H9 (cell line): ENCODE data around the gene MRPL37. TPM values are rescaled to one million over a fixed set of nuclear protein-coding genes. Genes with fewer than 3 reads are reported as not detected.
"Not testable (repeated sequence)": the region's sequence is repeated elsewhere in the genome, so short reads cannot be mapped to it uniquely, and the experiment has no call there.

ENCODE experiments used
- DNase-seq: peaks from one replicate; pipeline ENCODE4 v3.0.0-alpha.2; 2017
- H2AFZ ChIP-seq: one replicate; pipeline ENCODE4 v1.6.1; 2013; ENCODE audit warnings: mild to moderate bottlenecking, low read length, control low read depth, moderate library complexity
- H2AK5ac ChIP-seq: 2 replicates; pipeline ENCODE4 v1.6.1; 2013; ENCODE audit warnings: low read length, control low read depth, mixed read lengths; ENCODE audit not compliant: insufficient read length
- H2BK120ac ChIP-seq: one replicate; pipeline ENCODE4 v1.6.1; 2013; ENCODE audit warnings: low read depth, mild to moderate bottlenecking, low read length, control low read depth, inconsistent platforms; ENCODE audit not compliant: poor library complexity, severe bottlenecking
- H2BK12ac ChIP-seq: 2 replicates; pipeline ENCODE4 v1.6.1; 2013; ENCODE audit warnings: low read length, control low read depth, mixed read lengths, low read depth; ENCODE audit not compliant: insufficient read length
- H2BK15ac ChIP-seq: 2 replicates; pipeline ENCODE4 v1.6.1; 2013; ENCODE audit warnings: low read depth, low read length, control low read depth
- H2BK20ac ChIP-seq: one replicate; pipeline ENCODE4 v1.6.1; 2013; ENCODE audit warnings: low read depth, mild to moderate bottlenecking, low read length, control low read depth, inconsistent platforms; ENCODE audit not compliant: poor library complexity, severe bottlenecking
- H2BK5ac ChIP-seq: 2 replicates; pipeline ENCODE4 v1.6.1; 2013; ENCODE audit warnings: low read length, control low read depth, mixed read lengths; ENCODE audit not compliant: insufficient read length
- H3K14ac ChIP-seq: 2 replicates; pipeline ENCODE4 v1.6.1; 2013; ENCODE audit warnings: low read length, control low read depth; ENCODE audit not compliant: insufficient read depth
- H3K18ac ChIP-seq: 2 replicates; pipeline ENCODE4 v1.6.1; 2013; ENCODE audit warnings: low read depth, mild to moderate bottlenecking, mixed read lengths, low read length, control low read depth; ENCODE audit not compliant: insufficient read length
- H3K23ac ChIP-seq: 2 replicates; pipeline ENCODE4 v1.6.1; 2013; ENCODE audit warnings: low read length, control low read depth, mixed read lengths, low read depth; ENCODE audit not compliant: insufficient read length
- H3K23me2 ChIP-seq: 2 replicates; pipeline ENCODE4 v1.6.1; 2013; ENCODE audit warnings: low read depth, mild to moderate bottlenecking, mixed read lengths, low read length, control low read depth; ENCODE audit not compliant: insufficient read length, poor library complexity, severe bottlenecking
- H3K27ac ChIP-seq: 2 replicates; pipeline ENCODE4 v1.5.1; 2013; ENCODE audit warnings: low read length, control low read depth, mixed read lengths, low read depth; ENCODE audit not compliant: insufficient read length
- H3K27me3 ChIP-seq: 2 replicates; pipeline ENCODE4 v1.6.1; 2013; ENCODE audit warnings: low read length, control low read depth, inconsistent platforms; ENCODE audit not compliant: insufficient read depth
- H3K4ac ChIP-seq: 2 replicates; pipeline ENCODE4 v1.6.1; 2013; ENCODE audit warnings: low read depth, mild to moderate bottlenecking, control low read depth, inconsistent platforms, low read length, moderate library complexity
- H3K4me1 ChIP-seq: 2 replicates; pipeline ENCODE4 v1.6.1; 2013; ENCODE audit warnings: low read length, control low read depth, inconsistent platforms; ENCODE audit not compliant: insufficient read depth
- H3K4me2 ChIP-seq: 2 replicates; pipeline ENCODE4 v1.6.1; 2013; ENCODE audit warnings: low read length, control low read depth, mixed read lengths; ENCODE audit not compliant: insufficient read length, insufficient read depth
- H3K56ac ChIP-seq: 2 replicates; pipeline ENCODE4 v1.6.1; 2013; ENCODE audit warnings: low read depth, mild to moderate bottlenecking, mixed read lengths, low read length, control low read depth; ENCODE audit not compliant: insufficient read length
- H3K79me1 ChIP-seq: 2 replicates; pipeline ENCODE4 v1.6.1; 2013; ENCODE audit warnings: low read depth, mild to moderate bottlenecking, moderate library complexity, low read length, control low read depth, inconsistent platforms; ENCODE audit not compliant: insufficient read depth, poor library complexity, severe bottlenecking
- H3K79me2 ChIP-seq: 2 replicates; pipeline ENCODE4 v1.6.1; 2013; ENCODE audit warnings: low read length, control low read depth, inconsistent platforms; ENCODE audit not compliant: insufficient read depth
- H3K9ac ChIP-seq: 2 replicates; pipeline ENCODE4 v1.6.1; 2013; ENCODE audit warnings: low read length, control low read depth, mixed read lengths; ENCODE audit not compliant: insufficient read length; ENCODE audit errors: extremely low read depth
- H3K9me3 ChIP-seq: one replicate; pipeline ENCODE4 v1.6.1; 2013; ENCODE audit warnings: low read depth, low read length, inconsistent platforms; ENCODE audit not compliant: control insufficient read depth
- H3T11ph ChIP-seq: one replicate; pipeline ENCODE4 v1.6.1; 2013; ENCODE audit warnings: mild to moderate bottlenecking, low read length, control low read depth, inconsistent platforms
- H4K20me1 ChIP-seq: one replicate; pipeline ENCODE4 v1.6.1; 2013; ENCODE audit not compliant: control insufficient read depth, insufficient read length, insufficient read depth
- H4K5ac ChIP-seq: 2 replicates; pipeline ENCODE4 v1.6.1; 2013; ENCODE audit warnings: low read depth, mild to moderate bottlenecking, mixed read lengths, low read length, control low read depth; ENCODE audit not compliant: insufficient read length
- H4K8ac ChIP-seq: replicated peaks from 2 replicates; pipeline ENCODE4 v1.6.1; 2013; ENCODE audit warnings: low read length, control low read depth, mixed read lengths, low read depth; ENCODE audit not compliant: insufficient read length
- H4K91ac ChIP-seq: 2 replicates; pipeline ENCODE4 v1.6.1; 2013; ENCODE audit warnings: low read depth, mild to moderate bottlenecking, moderate library complexity, mixed read lengths, low read length, control low read depth; ENCODE audit not compliant: insufficient read length
- H3K27ac Mint-ChIP-seq, 3 experiments: 2 replicates in 2 of 3; 3 replicates in 1 of 3; pipeline ENCODE4 v1.8.0; 2020 to 2021; ENCODE audit warnings: mixed read lengths in 3 of 3, mild to moderate bottlenecking in 1 of 3, moderate library complexity in 1 of 3
- H3K27me3 Mint-ChIP-seq: 2 replicates; pipeline ENCODE4 v1.8.0; 2021; ENCODE audit warnings: low read depth, mild to moderate bottlenecking, moderate library complexity, mixed read lengths
- H3K36me3 Mint-ChIP-seq, 3 experiments: 2 replicates in 2 of 3; 3 replicates in 1 of 3; pipeline ENCODE4 v1.8.0; 2020 to 2021; ENCODE audit warnings: low read depth in 3 of 3, mixed read lengths in 3 of 3; ENCODE audit not compliant: insufficient read depth in 1 of 3
- H3K4me1 Mint-ChIP-seq, 2 experiments: 2 replicates each; pipeline ENCODE4 v1.8.0; 2020; ENCODE audit warnings: mixed read lengths in 2 of 2
- H3K4me3 Mint-ChIP-seq, 2 experiments: 2 replicates in 1 of 2; 3 replicates in 1 of 2; pipeline ENCODE4 v1.8.0; 2020 to 2021; ENCODE audit warnings: mild to moderate bottlenecking in 2 of 2, mixed read lengths in 2 of 2, moderate library complexity in 1 of 2
- H3K9me3 Mint-ChIP-seq, 2 experiments: 2 replicates in 1 of 2; 3 replicates in 1 of 2; pipeline ENCODE4 v1.8.0; 2020; ENCODE audit warnings: mild to moderate bottlenecking in 2 of 2, mixed read lengths in 2 of 2, moderate library complexity in 1 of 2
- CTCF ChIP-seq: fragments of 200-600 bp; sonication (generic); conservative IDR thresholded peaks from 3 replicates; pipeline ENCODE4 v1.8.0; 2021; ENCODE audit warnings: antibody characterized with exemption, mild to moderate bottlenecking
- WGBS: extraction: QIAGEN DNeasy Blood & Tissue Kit; methylation state at CpG from one replicate; pipeline ENCODE4 v1.1.7; 2013; ENCODE audit warnings: missing lambda C conversion rate, low lambda C conversion rate, mixed read lengths; ENCODE audit not compliant: insufficient read length; ENCODE audit errors: extremely low coverage; 5-methylcytosine and 5-hydroxymethylcytosine counted together
- total RNA-seq: library from RNA; stranded (reverse); gene quantifications from 2 replicates; pipeline ENCODE4 v1.2.1, GENCODE V29; 2021

The MRPL37 gene
- total RNA-seq, 1 experiment from 2014 or later = 123 TPM

GRCh38 chr1:54230507-54231339 lies 30.8 kb downstream of the MRPL37 start:
- H3K23ac ChIP-seq = no peak overlapping the region
- no peak overlapping the region for H2BK12ac ChIP-seq

GRCh38 chr1:54233196-54233595 lies 33.2 kb downstream of the MRPL37 start:
- not testable (repeated sequence) for H3K79me2 ChIP-seq, H3K4me3 Mint-ChIP-seq

More at GRCh38 chr1:54230507-54231339, 30.8 kb downstream of the MRPL37 start:
- Mint-ChIP-seq H3K9me3 (peaks cover 5 to 6% of the 10 kb centered on the region in 2 experiments; a peak in 4 of 5 replicates), H3K27me3 (no peaks in the 10 kb centered on the region; the same call in 1 of the 2 replicates), H3K27ac (no peak overlapping the region), H3K4me3 (no peak overlapping the region; a peak in 1 of 5 replicates), H3K36me3 (peaks cover 18 to 53% (median 49%) of the 10 kb centered on the region in 3 experiments; a peak in 6 of 7 replicates), H3K4me1 (peaks cover 12 to 16% of the 10 kb centered on the region in 2 experiments)
- H3K4me2 ChIP-seq = no peak overlapping the region
- H4K20me1 ChIP-seq = no peaks in the 10 kb centered on the region
- H3K9ac ChIP-seq = no peak overlapping the region
- no peak overlapping the region for H4K8ac ChIP-seq
- no peak overlapping the region for H2BK120ac ChIP-seq
- H3K27me3 ChIP-seq = no peaks in the 10 kb centered on the region
- no peak overlapping the region for H2BK20ac ChIP-seq
- no peaks in the 10 kb centered on the region for H3K23me2 ChIP-seq
- H3K4ac ChIP-seq = no peak overlapping the region
- no peak overlapping the region for H3K18ac ChIP-seq
- H3K79me2 ChIP-seq = no peaks in the 10 kb centered on the region
- H3K79me1 ChIP-seq = no peaks in the 10 kb centered on the region
- no peak overlapping the region for H2BK15ac ChIP-seq
- no peak overlapping the region for H4K91ac ChIP-seq
- H3K9me3 ChIP-seq = no peaks in the 10 kb centered on the region
- no peak overlapping the region for H3T11ph ChIP-seq
- H3K56ac ChIP-seq = no peak overlapping the region
- H3K14ac ChIP-seq = no peak overlapping the region
- no peak for DNase-seq
- H3K27ac ChIP-seq = no peak overlapping the region
- TF ChIP-seq CTCF = no peak
- no peak overlapping the region for H4K5ac ChIP-seq
- no CpG with 5 or more reads among the region's 15 CpGs for WGBS
- H2AFZ ChIP-seq = no peak overlapping the region
- no peak overlapping the region for H2BK5ac ChIP-seq
- H3K4me1 ChIP-seq = no peaks in the 10 kb centered on the region
- no peak overlapping the region for H2AK5ac ChIP-seq

More at GRCh38 chr1:54233196-54233595, 33.2 kb downstream of the MRPL37 start:
- H3K27ac ChIP-seq, H3K4me1 Mint-ChIP-seq, H2AK5ac ChIP-seq, H2AFZ ChIP-seq, H3K4me1 ChIP-seq, H3K9me3 Mint-ChIP-seq, H2BK20ac ChIP-seq, H4K91ac ChIP-seq, H3K56ac ChIP-seq, H3K9ac ChIP-seq, H3K79me1 ChIP-seq, H3K23me2 ChIP-seq, H3K27me3 ChIP-seq, H3K9me3 ChIP-seq, H3K27ac Mint-ChIP-seq, H2BK120ac ChIP-seq, H2BK15ac ChIP-seq, H3K14ac ChIP-seq, H3K27me3 Mint-ChIP-seq, H3K18ac ChIP-seq, H4K20me1 ChIP-seq, H4K8ac ChIP-seq, H3K23ac ChIP-seq, H2BK5ac ChIP-seq, H3K4ac ChIP-seq, DNase-seq, H3T11ph ChIP-seq, H2BK12ac ChIP-seq, H3K4me2 ChIP-seq, H4K5ac ChIP-seq: not testable (repeated sequence)
- peaks cover 28 to 61% (median 53%) of the 10 kb centered on the region in 3 experiments for H3K36me3 Mint-ChIP-seq
- WGBS = no CpG with 5 or more reads among the region's 33 CpGs
